GM23248 (cell line): ENCODE results near the gene LRFN4.

ENCODE experiments used
- EZH2 ChIP-seq: fragments of 200-600 bp; sonication (generic); IDR thresholded peaks from 2 replicates; pipeline ENCODE4 v1.6.1; 2018; ENCODE audit warnings: antibody characterized with exemption, mild to moderate bottlenecking; ENCODE audit not compliant: insufficient read depth, poor library complexity, severe bottlenecking
- EZH2phosphoT487 ChIP-seq: fragments of 200-600 bp; sonication (generic); IDR thresholded peaks from 2 replicates; pipeline ENCODE4 v1.6.1; 2018; ENCODE audit warnings: antibody characterized with exemption, moderate library complexity, mild to moderate bottlenecking, low read depth; ENCODE audit not compliant: insufficient read depth

- TF ChIP-seq EZH2: no peak
- no peak for TF ChIP-seq EZH2phosphoT487
Measured at GRCh38 chr11:66891851-66892660, 35.2 kb downstream of the LRFN4 start.
